ENCODE data around the gene KRT6C.

The KRT6C gene

DNA sequence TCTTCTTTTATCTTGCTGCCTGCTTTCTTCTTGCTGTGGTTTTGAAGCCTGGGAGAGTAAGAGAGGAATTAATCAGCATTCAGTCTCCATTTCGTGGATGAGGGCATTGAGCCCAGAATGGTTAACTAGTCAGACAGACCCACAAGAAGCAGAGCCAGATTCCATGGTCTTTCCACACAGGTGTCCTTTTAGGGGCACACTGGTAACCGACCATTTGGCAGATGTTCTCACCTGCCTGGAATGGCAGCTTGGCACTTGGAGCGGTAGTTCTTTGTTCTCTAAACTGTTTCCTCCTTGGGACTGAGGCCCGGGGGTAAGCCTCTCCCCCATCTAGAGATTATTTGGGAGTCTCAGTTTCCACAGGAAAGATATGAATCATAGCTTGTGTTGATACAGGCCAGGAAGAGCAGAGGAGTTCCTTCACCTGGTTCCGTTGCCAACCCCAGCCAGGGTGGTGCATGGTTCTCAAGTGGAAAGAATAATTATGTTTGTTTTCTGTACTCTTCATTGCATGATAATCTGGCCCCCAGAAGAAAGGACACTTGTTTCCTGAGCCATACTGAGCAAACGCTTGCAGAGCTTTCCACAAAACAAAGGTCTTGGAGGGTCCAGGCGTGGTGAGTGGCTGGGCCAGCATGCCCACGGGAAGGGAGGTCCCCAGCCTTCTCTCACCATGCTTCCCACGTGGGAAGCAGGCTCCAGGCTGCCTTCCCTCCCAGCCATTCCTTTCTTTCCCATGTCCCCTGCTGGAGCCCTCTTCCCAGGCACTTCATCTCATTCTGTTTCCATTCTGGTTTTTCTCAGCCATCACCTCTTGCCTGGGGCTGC, 37.4 kb downstream of the KRT6C start:
- TF ChIP-seq GATA2 (IDR thresholded peaks at IDR 0.05; ENCODE audit: low read depth, low read length) (no peak), GATA3 (IDR thresholded peaks at IDR 0.05; ENCODE audit: low read depth, low read length) (no peak)

DNA sequence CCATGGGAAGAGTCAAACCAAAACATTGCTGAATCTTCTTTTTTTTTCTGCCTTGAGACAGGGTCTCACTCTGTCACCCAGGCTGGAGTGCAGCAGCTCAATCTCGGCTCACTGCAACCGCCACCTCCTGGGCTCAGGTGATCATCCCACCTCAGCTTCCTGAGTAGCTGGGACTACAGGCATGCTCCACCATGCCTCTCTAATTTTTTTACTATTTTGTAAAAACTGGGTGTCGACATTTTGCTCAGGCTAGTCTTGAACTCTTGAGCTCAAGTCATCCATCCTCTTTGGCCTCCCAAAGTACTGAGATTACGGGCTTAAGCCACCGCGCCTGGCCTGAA, 38.0 kb downstream of the KRT6C start:
- no peak for TF ChIP-seq GATA2 (IDR thresholded peaks at IDR 0.05; ENCODE audit: low read depth, low read length)
- TF ChIP-seq GATA3 (IDR thresholded peaks at IDR 0.05; ENCODE audit: low read depth, low read length): no peak

DNA sequence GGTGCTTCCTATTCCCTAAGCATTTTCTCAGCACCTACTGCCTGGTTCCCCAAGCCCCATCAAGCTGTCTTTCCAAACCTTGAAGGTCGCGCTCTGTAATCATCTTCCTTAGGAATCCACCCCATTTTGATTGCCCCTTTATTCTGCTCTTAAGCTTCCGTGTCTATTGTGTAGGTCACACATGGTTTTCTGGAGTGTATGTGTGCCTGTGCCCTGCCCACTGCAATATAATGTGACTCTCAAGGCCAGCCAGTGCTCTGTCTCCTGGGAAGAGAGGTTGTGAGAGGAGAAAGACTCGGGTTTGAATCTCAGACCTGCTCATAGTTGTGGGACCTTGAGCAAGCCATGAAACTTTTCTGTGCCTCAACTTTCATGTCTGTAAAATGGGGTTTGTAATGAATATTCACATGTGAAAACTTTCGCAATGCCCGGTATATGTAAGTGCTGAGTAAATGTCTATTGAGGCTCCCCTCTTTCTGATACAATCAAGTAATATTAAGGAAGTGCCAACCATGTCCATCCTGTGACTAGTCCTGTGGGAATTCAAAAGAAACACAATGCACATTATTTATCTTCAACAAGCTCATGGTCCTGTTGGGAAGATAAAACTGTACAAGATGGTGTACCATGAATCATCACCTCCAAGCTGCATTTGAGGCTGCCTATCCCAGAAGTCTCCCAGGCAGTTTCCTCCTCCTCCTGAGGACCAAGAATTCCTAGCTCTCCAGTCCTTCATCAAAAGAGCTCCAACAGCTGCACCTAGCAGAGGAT, 38.7 kb downstream of the KRT6C start:
- TF ChIP-seq GATA2 (IDR thresholded peaks at IDR 0.05; ENCODE audit: low read depth, low read length) (no peak), GATA3 (IDR thresholded peaks at IDR 0.05; ENCODE audit: low read depth, low read length) (no peak)

DNA sequence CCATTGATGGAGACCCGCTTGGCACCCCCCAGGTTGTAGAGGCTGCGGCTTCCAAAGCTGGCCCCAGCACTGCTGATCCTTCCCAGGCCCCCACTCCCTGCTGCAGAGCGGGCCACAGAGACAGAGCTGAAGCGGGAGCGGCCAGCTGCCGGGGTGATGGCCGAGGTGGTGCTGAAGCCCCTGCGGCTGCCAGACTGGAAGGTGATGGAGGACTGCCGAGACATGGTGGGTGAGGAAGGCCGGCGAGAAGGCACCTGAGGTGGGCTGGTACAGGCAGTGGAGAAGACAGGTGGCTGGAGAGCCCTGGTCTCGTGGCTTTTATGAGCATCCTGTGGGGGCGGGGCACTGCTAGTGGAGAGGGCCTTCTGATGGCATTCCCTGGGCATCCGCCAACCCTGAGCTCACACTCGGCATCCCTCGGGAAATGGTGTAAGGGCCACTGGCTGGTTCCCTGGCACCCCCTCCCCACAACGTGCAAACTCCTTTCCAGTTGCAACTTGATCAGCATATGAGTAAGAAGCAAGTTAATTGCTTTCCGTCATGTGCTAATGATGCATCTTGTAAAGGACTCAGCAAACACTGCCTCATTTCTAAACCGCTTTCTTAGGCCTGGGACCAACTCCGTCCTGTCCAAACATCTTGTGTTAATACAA, 39.4 kb downstream of the KRT6C start, which contains the start of gene KRT75:
Gene KRT75, minus strand, starts transcription at position 291 of the 653 bp plus-strand sequence. Its CDS starts 67 bp downstream, at position 224.
- no peak for TF ChIP-seq GATA3 (IDR thresholded peaks at IDR 0.05; ENCODE audit: low read depth, low read length)
- no peak for TF ChIP-seq GATA2 (IDR thresholded peaks at IDR 0.05; ENCODE audit: low read depth, low read length)

DNA sequence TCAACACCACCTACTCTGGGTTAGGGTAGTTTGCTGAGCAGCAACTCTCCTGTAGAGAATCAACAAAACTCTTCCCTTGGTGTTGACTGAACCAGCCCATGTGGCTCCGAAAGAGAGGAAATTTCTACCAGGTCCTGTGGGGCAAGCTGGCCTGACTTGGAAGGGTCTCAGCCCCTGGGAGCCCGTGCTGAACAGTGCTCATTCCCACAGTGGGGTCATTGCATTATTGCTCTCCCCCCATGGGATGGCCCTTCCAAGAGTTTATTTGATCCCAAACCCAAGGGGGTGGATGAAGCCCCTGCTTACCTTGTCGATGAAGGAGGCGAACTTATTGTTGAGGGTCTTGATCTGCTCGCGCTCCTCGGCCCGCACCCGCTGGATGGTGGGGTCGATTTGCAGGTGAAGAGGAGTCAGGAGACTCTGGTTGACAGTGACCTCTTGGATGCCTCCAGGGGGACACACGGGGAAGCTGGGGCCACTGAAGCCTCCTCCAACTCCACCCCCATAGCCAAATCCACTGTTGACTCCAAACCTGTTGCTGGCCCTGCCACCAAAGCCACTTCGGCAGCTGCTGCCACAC, 40.0 kb downstream of the KRT6C start:
- TF ChIP-seq GATA3 (IDR thresholded peaks at IDR 0.05; ENCODE audit: low read depth, low read length): no peak
- no peak for TF ChIP-seq GATA2 (IDR thresholded peaks at IDR 0.05; ENCODE audit: low read depth, low read length)

DNA sequence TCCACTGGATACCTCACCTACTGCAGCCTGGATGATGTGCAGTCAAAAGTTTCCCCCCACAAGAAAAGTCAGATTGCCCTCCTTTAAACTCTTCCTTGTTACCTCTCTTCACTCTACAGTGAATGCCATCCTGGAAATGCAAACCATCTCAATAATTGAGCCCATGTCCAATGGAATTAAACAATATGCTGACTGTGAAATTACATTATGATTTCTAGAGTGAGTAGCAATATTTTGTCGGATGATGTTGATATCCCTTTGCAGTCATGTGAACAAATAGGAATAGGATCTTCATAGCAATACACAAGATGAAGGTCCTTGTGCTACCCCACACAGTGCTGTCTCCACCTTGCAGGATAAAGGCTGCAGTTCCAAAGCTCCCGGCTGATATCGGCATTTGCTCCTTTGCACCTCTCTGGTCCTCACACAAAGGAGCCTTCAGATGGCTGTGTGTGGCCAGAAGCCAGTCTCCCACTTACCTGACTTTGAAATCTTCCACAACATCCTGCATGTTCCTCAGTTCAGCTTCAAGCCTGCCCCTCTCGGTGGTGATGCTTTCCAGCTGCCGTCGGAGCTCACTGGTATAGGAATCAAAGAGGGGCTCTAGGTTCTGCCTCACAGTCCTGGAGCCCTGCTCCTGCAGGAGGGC, 40.9 kb downstream of the KRT6C start:
- TF ChIP-seq GATA3 (IDR thresholded peaks at IDR 0.05; ENCODE audit: low read depth, low read length): no peak
- TF ChIP-seq GATA2 (IDR thresholded peaks at IDR 0.05; ENCODE audit: low read depth, low read length): no peak

DNA sequence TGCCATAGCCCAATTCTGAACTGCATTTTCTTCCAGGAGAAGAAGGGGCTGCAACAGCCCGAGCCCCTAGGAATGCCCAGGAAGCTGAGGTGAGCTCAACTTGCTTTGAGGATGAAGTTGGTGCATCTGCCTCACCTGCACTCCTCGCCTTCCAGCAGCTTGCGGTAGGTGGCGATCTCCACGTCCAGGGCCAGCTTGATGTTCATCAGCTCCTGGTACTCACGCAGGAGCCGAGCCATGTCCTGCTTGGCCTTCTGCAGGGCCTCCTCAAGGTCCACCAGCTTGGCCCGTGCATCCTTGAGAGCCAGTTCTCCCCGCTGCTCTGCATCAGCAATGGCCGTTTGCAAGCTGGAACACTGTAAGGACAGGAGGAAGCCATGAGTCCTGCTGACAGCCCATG, 45.5 kb downstream of the KRT6C start:
- no peak for TF ChIP-seq GATA2 (IDR thresholded peaks at IDR 0.05; ENCODE audit: low read depth, low read length)
- no peak for TF ChIP-seq GATA3 (IDR thresholded peaks at IDR 0.05; ENCODE audit: low read depth, low read length)

DNA sequence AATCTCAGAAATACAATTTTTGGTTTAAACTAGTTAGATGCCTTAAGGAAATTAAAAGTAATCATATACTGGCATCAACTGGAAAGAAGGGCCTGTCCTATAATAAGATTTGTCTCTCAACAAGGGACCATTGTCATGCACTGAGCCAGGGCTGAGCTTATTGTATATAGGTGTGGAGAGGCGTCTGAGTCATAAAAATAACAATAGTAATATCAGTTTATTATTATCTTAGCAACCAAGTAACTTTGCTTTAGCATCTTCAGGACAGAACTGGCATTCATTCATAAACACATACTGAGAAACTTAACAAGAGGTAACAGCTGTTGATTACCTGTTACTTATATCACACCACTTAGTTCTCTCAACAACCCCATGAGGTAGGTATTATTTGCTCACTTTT, 46.5 kb downstream of the KRT6C start:
- TF ChIP-seq GATA3 (IDR thresholded peaks at IDR 0.05; ENCODE audit: low read depth, low read length) (no peak), GATA2 (IDR thresholded peaks at IDR 0.05; ENCODE audit: low read depth, low read length) (no peak)

DNA sequence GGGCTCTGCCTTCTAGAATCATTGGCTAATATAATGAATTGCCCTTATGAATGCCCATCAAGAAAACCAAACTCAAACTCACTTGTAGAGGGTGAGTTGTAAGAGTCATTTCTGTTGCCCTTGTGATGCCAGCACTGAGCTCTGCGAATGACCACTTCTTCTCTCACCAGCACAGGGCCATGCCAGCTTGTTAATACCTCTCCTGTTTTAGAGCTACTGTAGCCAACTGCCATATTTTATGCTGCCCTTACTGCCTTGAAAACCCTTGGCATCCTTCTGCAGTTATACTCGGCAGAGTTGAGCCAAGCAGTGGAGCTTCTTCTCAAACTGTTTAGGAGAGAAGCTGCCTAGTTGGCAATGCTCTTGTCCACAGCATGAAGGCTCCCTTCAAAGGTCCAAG, 47.6 kb downstream of the KRT6C start:
- TF ChIP-seq GATA2 (IDR thresholded peaks at IDR 0.05; ENCODE audit: low read depth, low read length) (no peak), GATA3 (IDR thresholded peaks at IDR 0.05; ENCODE audit: low read depth, low read length) (no peak)

DNA sequence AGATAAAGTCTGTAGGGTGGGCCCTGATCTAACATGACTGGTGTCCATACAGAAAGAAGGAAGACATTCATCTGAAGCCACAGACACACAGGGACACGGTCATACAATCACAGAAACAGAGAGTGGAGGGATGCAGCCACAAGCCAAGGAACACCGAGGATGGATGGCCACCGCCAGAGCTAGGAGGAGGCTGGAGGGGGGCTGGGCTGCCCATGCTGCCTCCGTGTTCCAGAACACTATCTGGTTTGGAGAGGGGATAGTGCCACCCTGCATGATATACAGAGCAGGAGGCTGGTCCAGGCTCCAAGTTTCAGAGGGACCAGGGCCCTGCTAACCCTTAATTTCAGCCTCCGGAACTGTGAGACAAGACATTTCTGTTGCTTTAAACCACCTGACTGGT, 48.1 kb downstream of the KRT6C start:
- no peak for TF ChIP-seq GATA3 (IDR thresholded peaks at IDR 0.05; ENCODE audit: low read depth, low read length)
- TF ChIP-seq GATA2 (IDR thresholded peaks at IDR 0.05; ENCODE audit: low read depth, low read length): no peak

DNA sequence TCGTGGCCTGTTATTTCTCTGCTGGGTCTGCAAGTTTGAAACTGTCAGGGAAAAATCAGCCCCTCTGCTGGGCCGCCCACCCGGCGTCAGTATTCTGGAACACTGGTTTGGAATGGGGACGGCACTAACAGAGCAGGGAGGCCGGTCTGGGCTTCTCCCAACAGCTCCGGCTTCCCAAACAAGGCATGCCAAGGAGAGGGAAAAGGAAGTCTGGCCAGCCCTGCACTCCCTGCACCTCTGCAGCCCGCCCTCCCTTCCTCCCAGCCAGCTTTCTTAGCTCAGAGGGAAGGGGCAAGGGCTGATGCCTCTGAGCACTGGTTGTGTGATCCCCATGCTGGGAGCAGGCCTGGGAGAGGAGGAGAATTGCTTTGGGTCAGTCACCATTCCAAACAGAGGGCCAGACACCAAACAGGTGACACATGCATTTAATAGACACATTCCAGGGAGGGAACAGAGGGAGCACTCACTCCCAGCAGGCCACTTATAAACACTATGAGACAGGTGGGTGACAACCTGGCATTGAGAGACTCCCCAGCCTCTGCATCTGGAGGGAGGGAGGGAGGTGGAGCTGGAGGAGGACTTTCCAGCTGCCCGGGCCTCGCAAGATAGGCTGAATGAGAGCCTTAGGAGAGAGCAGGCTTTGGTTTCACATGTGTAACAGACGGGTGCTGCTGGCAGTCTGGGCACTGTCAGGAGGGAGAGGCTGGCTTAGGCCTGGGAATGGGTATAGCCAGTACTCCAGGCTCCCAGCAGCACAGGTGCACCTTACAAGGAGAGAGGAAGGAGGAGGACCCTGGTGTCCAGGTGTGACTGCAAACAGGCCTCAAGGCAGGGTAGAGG, 49.7 kb downstream of the KRT6C start:
- TF ChIP-seq GATA3 (IDR thresholded peaks at IDR 0.05; ENCODE audit: low read depth, low read length) (no peak), GATA2 (IDR thresholded peaks at IDR 0.05; ENCODE audit: low read depth, low read length) (no peak)

DNA sequence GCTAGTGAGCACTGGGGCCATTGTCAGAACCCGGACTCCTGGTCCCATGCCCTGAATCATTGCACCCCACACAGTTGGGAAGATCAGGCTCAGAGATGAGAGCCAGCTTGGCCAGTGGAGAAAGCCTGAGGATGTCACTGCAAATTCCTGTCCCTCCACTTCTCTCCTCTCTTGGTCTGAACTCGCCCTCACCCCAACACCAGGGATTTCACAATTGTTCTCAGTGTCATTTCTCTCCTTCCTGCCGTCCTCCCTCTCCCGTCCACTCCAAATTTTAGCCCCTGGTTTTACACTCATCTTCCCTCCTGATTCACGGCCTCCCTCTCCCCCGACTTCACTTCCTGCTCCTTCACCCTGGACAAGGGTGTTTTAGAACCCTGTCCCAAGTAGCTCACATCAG, 50.6 kb downstream of the KRT6C start:
- no peak for TF ChIP-seq GATA2 (IDR thresholded peaks at IDR 0.05; ENCODE audit: low read depth, low read length)
- no peak for TF ChIP-seq GATA3 (IDR thresholded peaks at IDR 0.05; ENCODE audit: low read depth, low read length)

DNA sequence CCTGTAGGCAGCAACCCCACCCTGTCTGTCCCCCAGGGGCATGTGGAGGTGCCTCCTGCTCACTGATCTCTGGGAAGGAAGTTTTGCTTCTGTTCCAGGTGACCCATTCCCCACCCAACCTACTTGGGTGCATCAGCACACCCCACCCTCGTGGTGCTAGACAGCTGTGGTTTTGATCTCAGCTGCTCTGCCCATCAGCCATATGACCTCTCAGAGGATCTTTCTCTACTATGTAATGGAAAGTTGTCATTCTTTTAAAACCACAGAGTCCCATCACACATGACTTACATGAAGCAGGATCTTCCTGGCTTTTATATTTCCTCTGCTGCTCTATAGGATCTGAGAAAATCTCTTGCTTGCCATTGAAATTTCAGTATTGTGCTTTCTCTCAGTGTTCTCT, 53.9 kb downstream of the KRT6C start:
- TF ChIP-seq GATA2 (IDR thresholded peaks at IDR 0.05; ENCODE audit: low read depth, low read length) (no peak), GATA3 (IDR thresholded peaks at IDR 0.05; ENCODE audit: low read depth, low read length) (no peak)
